Prostate gland (tissue), 2 donors: ENCODE data around the gene ZNF227. TPM values are rescaled to one million over a fixed set of nuclear protein-coding genes. Genes with fewer than 3 reads are reported as not detected.

Experiments used
- DNase-seq: peaks from one replicate; pipeline ENCODE4 v3.0.0-alpha.2; 2019; ENCODE audit warnings: low spot score
- H3K27ac ChIP-seq, 2 donors: fragments of 200-600 bp; sonication (generic); 2 replicates each; pipeline ENCODE4 v1.5.1; 2017 to 2019
- H3K27me3 ChIP-seq: fragments of 200-600 bp; sonication (generic); replicated peaks from 2 replicates; pipeline ENCODE4 v1.5.1; 2019; ENCODE audit not compliant: insufficient read depth
- H3K36me3 ChIP-seq, 2 donors: fragments of 200-600 bp; sonication (generic); 1 replicate in 1 of 2; 2 replicates in 1 of 2; pipeline versions ENCODE4 v1.5.1 to v1.8.1; 2017 to 2019
- H3K4me1 ChIP-seq: fragments of 200-600 bp; sonication (generic); replicated peaks from 2 replicates; pipeline ENCODE4 v1.5.1; 2019
- H3K4me3 ChIP-seq, 2 donors: fragments of 200-600 bp; sonication (generic); 2 replicates each; pipeline ENCODE4 v1.5.1; 2017 to 2019
- H3K9me3 ChIP-seq: fragments of 200-600 bp; sonication (generic); 2 replicates; pipeline ENCODE4 v1.5.1; 2017
- CTCF ChIP-seq, 4 experiments: fragments of 200-600 bp in 2 of 4; fragments of 450-650 bp in 2 of 4; sonication (generic) in 2 of 4; IDR thresholded peaks; 1 replicate in 3 of 4; 2 replicates in 1 of 4; pipeline ENCODE4 v1.5.1; 2016 to 2019; ENCODE audit warnings: antibody characterized with exemption in 4 of 4, mild to moderate bottlenecking in 2 of 4, moderate library complexity in 2 of 4
- POLR2A ChIP-seq: fragments of 450-650 bp; IDR thresholded peaks from one replicate; pipeline ENCODE4 v1.6.1; 2016; ENCODE audit warnings: antibody characterized with exemption, mild to moderate bottlenecking
- POLR2AphosphoS5 ChIP-seq: sonication (generic); formaldehyde crosslinking; IDR thresholded peaks from one replicate; pipeline ENCODE4 v1.6.1; 2017; ENCODE audit warnings: antibody characterized with exemption
- WGBS: methylation state at CpG from one replicate; pipeline ENCODE4 v1.1.5; 2018; 5-methylcytosine and 5-hydroxymethylcytosine counted together
- intact Hi-C: fragments of 100-400 bp; cut with DNase I; formaldehyde crosslinking; loops from one replicate; pipeline ENCODE4 v1.14.2; 2022
- total RNA-seq, 2 donors: library from RNA; depleted of rRNA; stranded (reverse); fragments of >200 nt; gene quantifications; one replicate each; pipeline ENCODE4 v1.1.0, GENCODE V29; 2016

The ZNF227 gene
- total RNA-seq, 2 donors from 2014 or later, result 17.0 to 26.4 TPM

- 94% methylated on average over 3 of the region's 3 CpGs for WGBS
- Histone ChIP-seq H3K4me3 (no peak overlapping the region), H3K27ac (no peak overlapping the region), H3K9me3 (peaks cover 10% of the 10 kb centered on the region), H3K4me1 (no peaks in the 10 kb centered on the region), H3K36me3 (peaks cover 19 to 47% of the 10 kb centered on the region in 2 donors), H3K27me3 (no peaks in the 10 kb centered on the region)
- no peak for TF ChIP-seq CTCF (IDR thresholded peaks at IDR 0.05)
- TF ChIP-seq POLR2AphosphoS5, result no peak
- no peak for TF ChIP-seq POLR2A
- DNase-seq, result no peak
- intact Hi-C loops, result no loop called here
Measured at GRCh38 chr19:44176590-44176989, 35.7 kb upstream of the ZNF227 start.

- Histone ChIP-seq H3K27me3 (no peaks in the 10 kb centered on the region), H3K27ac (no peak overlapping the region), H3K4me1 (no peaks in the 10 kb centered on the region), H3K9me3 (peaks cover 10% of the 10 kb centered on the region), H3K4me3 (no peak overlapping the region), H3K36me3 (peaks cover 0 to 7% of the 10 kb centered on the region in 2 donors)
- no peak for DNase-seq
- intact Hi-C loops, result no loop called here
- TF ChIP-seq CTCF (IDR thresholded peaks at IDR 0.05) (no peak), POLR2A (no peak), POLR2AphosphoS5 (no peak)
Measured at GRCh38 chr19:44180968-44181367, 31.4 kb upstream of the ZNF227 start.

- Histone ChIP-seq H3K4me3 (no peak overlapping the region), H3K27me3 (no peaks in the 10 kb centered on the region), H3K9me3 (peaks cover 6% of the 10 kb centered on the region), H3K27ac (no peak overlapping the region), H3K4me1 (no peaks in the 10 kb centered on the region), H3K36me3 (no peaks in the 10 kb centered on the region)
- DNase-seq, result no peak
- TF ChIP-seq POLR2A, result no peak
- no peak for TF ChIP-seq POLR2AphosphoS5
- TF ChIP-seq CTCF (IDR thresholded peaks at IDR 0.05), result no peak
- 81% methylated on average over 10 of the region's 10 CpGs for whole genome bisulfite sequencing
- intact Hi-C loops, result no loop called here
Measured at GRCh38 chr19:44182145-44182544, 30.2 kb upstream of the ZNF227 start.

GRCh38 chr19:44190020-44190419, 22.3 kb upstream of the ZNF227 start:
- no peaks in the 10 kb centered on the region for H3K36me3 ChIP-seq
- H3K4me1 ChIP-seq, result no peaks in the 10 kb centered on the region
- DNase-seq, result no peak
- intact Hi-C loops, result no loop called here
- no peaks in the 10 kb centered on the region for H3K27me3 ChIP-seq
- 96% methylated on average over 6 of the region's 6 CpGs for WGBS
- no peaks in the 10 kb centered on the region for H3K9me3 ChIP-seq
- H3K27ac ChIP-seq, result no peak overlapping the region
- H3K4me3 ChIP-seq, result no peak overlapping the region
- TF ChIP-seq POLR2AphosphoS5, result no peak
- no peak for TF ChIP-seq POLR2A
- TF ChIP-seq CTCF (IDR thresholded peaks at IDR 0.05), result no peak

- Histone ChIP-seq H3K27me3 (no peaks in the 10 kb centered on the region), H3K4me1 (no peaks in the 10 kb centered on the region), H3K9me3 (no peaks in the 10 kb centered on the region), H3K27ac (no peak overlapping the region), H3K4me3 (no peak overlapping the region), H3K36me3 (no peaks in the 10 kb centered on the region)
- TF ChIP-seq POLR2AphosphoS5 (no peak), CTCF (IDR thresholded peaks at IDR 0.05) (no peak), POLR2A (no peak)
- no peak for DNase-seq
- 79% methylated on average over 5 of the region's 5 CpGs for WGBS
- intact Hi-C loops, result no loop called here
Measured at GRCh38 chr19:44192127-44192526, 20.2 kb upstream of the ZNF227 start.
